Stimulated activated naive CD8-positive, alpha-beta T cell treated with anti-CD3 and anti-CD28 coated beads, Interleukin-15, amount 100 ng/mL, for 72 hours (primary cell): Measurements from ENCODE around the gene DRD3.

Experiments
- ATAC-seq: fragments of 150-1000 bp; cut with Tn5 transposase; 2 replicates; pipeline ENCODE4 v1.10.0; 2021; ENCODE audit warnings: mild to moderate bottlenecking, moderate library complexity
- DNase-seq, 2 donors: peaks; one replicate each; pipeline ENCODE4 v3.0.0; 2021 to 2022
- H3K27ac Mint-ChIP-seq, 2 donors: one replicate each; pipeline ENCODE4 v1.8.0; 2022; ENCODE audit warnings: mild to moderate bottlenecking in 2 of 2, mixed read lengths in 2 of 2, moderate library complexity in 2 of 2
- H3K27me3 Mint-ChIP-seq: one replicate; pipeline ENCODE4 v1.8.0; 2022; ENCODE audit warnings: mixed read lengths
- H3K4me1 Mint-ChIP-seq: one replicate; pipeline ENCODE4 v1.8.0; 2022; ENCODE audit warnings: mild to moderate bottlenecking, mixed read lengths
- H3K4me3 Mint-ChIP-seq, 2 donors: one replicate each; pipeline ENCODE4 v1.8.0; 2022; ENCODE audit warnings: mild to moderate bottlenecking in 2 of 2, mixed read lengths in 2 of 2, moderate library complexity in 1 of 2
- H3K9me3 Mint-ChIP-seq, 2 donors: one replicate each; pipeline ENCODE4 v1.8.0; 2022; ENCODE audit warnings: mixed read lengths in 2 of 2

Gene DRD3

GRCh38 chr3:114080201-114080600 lies 98.7 kb downstream of the DRD3 start:
- ATAC-seq (no peak), DNase-seq (no peak)
- Mint-ChIP-seq H3K27ac (peak overlapping the region in 1 of 2 donors; percentile 48), H3K4me3 (no peak overlapping the region), H3K4me1 (no peaks in the 10 kb centered on the region), H3K27me3 (no peaks in the 10 kb centered on the region), H3K9me3 (no peaks in the 10 kb centered on the region)

- Mint-ChIP-seq H3K4me3 (no peak overlapping the region), H3K27ac (peak overlapping the region in 1 of 2 donors; percentile 48), H3K27me3 (no peaks in the 10 kb centered on the region), H3K9me3 (no peaks in the 10 kb centered on the region), H3K4me1 (no peaks in the 10 kb centered on the region)
- ATAC-seq: no peak
- DNase-seq: no peak
These were observed 99.1 kb downstream of the DRD3 start for GRCh38 chr3:114079761-114080160.

GRCh38 chr3:114078126-114078525 lies 100.7 kb downstream of the DRD3 start:
- no peak for ATAC-seq
- no peaks in the 10 kb centered on the region for H3K9me3 Mint-ChIP-seq
- H3K27ac Mint-ChIP-seq: peak overlapping the region in 1 of 2 donors; percentile 78
- H3K4me1 Mint-ChIP-seq: no peaks in the 10 kb centered on the region
- no peak overlapping the region for H3K4me3 Mint-ChIP-seq
- no peak for DNase-seq
- H3K27me3 Mint-ChIP-seq: no peaks in the 10 kb centered on the region
